HG03457 (cell line): ENCODE data around the gene TAC3.
"Not testable (repeated sequence)": the region's sequence is repeated elsewhere in the genome, so short reads cannot be mapped to it uniquely, and the experiment has no call there.

Experiments
- ATAC-seq: cut with Tn5 transposase; IDR thresholded peaks from one replicate; pipeline ENCODE4 v1.9.1; 2021; ENCODE audit warnings: moderate number of reproducible peaks; ENCODE audit not compliant: unreplicated experiment

The TAC3 gene

GRCh38 chr12:57016348-57016747, at the start of gene TAC3:
Gene TAC3 (minus strand): TSS chr12:57016529. CDS start chr12:57015797, 732 bp downstream.
- no peak for ATAC-seq

- ATAC-seq, result peak; percentile 75
These were observed 47.8 kb upstream of the TAC3 start for GRCh38 chr12:57063991-57064685.

GRCh38 chr12:57058454-57058853, 42.1 kb upstream of the TAC3 start:
- no peak for ATAC-seq

GRCh38 chr12:57057067-57057751, 40.9 kb upstream of the TAC3 start:
- ATAC-seq, result no peak

- ATAC-seq, result no peak
These were observed 39.5 kb upstream of the TAC3 start for GRCh38 chr12:57055824-57056223.

DNA sequence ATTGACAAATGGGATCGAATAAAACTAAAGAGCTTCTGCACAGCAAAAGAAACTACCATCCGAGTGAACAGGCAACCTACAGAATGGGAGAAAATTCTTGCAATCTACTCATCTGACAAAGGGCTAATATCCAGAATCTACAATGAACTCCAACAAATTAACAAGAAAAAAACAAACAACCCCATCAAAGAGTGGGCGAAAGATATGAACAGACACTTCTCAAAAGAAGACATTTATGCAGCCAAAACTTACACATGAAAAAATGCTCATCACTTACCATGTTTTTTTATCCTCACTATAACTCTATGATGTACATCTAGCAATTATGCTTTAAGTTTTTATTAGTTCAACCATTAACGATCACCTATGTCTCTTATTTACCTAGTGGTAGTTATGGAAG, 37.6 kb upstream of the TAC3 start:
- ATAC-seq, result not testable (repeated sequence)

DNA sequence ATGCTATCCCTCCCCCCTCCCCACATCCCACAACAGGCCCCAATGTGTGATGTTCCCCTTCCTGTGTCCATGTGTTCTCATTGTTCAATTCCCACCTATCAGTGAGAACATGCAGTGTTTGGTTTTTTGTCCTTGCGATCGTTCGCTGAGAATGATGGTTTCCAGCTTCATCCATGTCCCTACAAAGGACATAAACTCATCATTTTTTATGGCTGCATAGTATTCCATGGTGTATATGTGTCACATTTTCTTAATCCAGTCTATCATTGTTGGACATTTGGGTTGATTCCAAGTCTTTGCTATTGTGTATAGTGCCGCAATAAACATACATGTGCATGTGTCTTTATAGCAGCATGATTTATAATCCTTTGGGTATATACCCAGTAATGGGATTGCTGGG, 36.8 kb upstream of the TAC3 start:
- ATAC-seq, result not testable (repeated sequence)

DNA sequence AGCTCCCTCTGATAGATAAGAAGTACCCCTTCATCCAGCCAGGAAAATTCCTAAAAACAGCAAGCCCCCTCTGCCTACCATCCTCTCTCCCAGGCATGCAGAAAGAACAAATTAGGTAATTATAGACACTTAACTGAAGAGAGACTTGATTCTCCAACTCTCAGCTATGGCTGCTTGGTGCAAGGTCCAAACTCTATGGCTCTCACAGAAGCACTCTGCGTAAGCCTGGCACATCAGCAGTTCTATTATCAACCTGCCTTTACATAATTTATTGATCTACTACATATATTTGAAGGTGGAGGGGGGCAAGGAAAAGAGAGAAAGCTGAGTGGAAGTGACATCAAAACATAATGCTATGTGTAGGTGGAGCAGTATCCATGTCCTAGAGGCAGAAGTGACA, 34.7 kb upstream of the TAC3 start:
- no peak for ATAC-seq

DNA sequence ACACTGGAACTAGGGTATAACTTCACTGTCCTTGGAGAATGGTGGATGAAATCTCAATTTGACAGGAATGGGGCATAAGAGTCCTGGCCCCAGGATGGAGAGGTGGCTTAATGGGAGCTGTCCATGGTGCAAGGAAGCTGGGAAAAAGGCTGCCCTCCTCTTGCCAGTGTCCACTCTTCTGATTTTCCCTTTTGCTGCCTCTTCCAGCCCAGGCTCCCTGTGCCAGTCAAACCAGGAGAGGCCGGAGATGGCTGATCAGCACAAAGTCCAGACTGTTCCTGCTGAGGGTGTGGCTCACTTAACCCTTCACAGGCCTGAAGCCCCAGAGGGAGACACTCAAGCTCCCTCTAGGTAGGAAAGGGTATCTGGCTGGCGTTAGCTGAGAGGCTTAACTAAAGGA, 33.6 kb upstream of the TAC3 start, which contains the start of gene MYO1A:
TSS of gene MYO1A (minus strand) at position 240 of the 400 bp plus-strand sequence. CDS start 1,806 bp downstream, outside the sequence.
- ATAC-seq, result no peak

DNA sequence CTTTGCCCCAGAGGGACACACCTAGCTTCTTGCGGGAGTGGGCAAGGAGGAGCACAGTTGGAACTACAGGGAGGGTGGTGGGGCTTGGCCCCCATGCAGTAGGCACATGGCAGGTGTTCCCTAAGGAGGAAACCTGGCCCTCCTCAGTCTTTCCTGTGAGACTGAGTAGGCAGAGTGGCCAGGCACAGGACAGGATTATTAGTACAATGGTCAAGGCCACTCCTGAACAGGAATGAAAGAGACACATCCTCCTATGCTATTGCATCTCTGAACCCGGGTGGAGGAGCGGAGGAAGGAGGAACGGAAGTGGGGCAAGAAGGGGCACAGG, 32.8 kb upstream of the TAC3 start:
- ATAC-seq, result no peak

DNA sequence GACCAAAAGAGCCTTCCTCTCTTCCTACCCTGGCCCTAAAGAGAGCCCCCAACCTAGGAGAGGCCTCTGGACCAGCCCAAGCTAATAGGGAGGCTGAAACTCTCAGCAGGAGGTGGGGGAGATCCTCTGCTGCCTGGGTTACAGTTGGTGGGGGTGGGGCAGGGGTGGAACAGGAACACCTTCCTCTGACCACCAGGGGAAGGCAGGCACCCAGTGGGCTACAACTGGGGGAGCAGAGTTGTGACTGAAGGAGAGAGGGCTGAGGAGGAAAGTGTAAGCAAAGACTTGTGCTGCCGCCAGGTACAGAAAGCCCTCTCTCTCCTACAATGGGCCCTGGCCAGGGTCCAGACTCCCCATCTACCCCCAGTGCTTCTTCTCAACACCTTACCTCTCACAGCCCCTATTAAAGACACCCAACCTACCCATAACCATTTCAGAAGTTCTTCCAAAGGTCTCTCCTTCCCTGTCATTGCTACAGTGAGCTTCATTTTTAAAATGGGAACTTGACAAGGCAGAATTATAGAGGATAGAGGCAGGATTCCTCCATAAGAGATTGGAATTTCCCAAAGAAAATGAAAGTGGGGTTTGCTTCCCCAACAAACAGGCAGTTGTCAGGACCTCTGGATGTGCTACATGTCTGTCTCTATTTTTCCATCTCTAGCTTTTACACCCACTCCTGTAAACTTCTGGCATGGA, 32.2 kb upstream of the TAC3 start:
- no peak for ATAC-seq

GRCh38 chr12:57047981-57048380, 31.7 kb upstream of the TAC3 start:
- ATAC-seq, result no peak

GRCh38 chr12:57046947-57047890, 30.9 kb upstream of the TAC3 start:
- ATAC-seq, result no peak

DNA sequence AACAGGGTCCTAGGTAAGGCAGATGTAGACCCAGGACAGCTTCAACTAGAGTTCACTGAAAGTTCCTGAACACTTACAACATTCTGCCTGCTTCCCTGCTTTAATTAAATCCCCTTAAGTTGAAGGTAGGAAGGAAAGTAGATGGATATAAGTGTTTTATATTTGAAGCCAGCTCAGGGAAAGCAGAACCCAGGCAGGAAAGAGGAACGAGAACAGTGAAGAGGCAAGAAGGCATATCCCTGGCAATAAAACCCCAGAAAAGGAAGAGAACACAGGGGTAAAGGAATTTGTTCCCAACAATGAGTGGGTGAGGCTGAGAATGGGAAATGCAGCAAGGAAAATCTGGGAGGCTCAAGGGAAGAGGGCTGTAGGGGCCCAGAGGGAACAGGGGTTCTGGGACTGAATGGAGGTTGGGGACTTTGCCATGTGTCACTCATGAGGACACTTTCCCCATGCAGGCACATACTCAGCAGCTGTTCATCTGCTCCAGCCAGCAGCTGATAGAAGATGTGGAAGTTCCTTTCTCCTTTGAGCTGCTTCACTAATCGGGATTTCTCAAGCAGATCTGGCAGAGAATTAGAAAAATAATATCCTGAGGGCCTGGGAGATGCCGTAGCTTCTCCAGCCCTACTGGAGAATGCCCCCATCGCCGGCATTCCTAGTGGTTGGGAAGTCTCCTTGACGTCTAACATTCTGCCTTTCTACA, 29.9 kb upstream of the TAC3 start:
- no peak for ATAC-seq

DNA sequence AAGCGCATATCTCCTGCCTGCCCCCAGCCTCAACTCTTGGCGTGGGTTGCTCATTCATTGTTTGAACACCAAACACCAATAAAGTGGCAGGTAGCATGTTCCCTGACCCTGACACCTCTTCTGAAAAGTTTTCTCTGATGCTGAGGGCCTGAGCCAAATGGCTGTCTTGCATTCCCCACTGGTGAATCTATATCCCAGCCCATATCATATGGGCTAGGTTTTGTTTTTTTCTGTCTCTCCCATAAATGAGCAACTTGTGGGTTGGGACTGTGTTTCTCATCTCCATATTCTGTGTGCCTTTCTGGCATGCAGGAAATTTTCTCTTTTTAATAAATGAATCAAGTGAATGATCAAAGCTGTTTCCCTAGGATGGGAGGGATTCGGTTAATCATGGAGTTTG, 28.6 kb upstream of the TAC3 start:
- ATAC-seq, result no peak

GRCh38 chr12:57044468-57044867, 28.1 kb upstream of the TAC3 start:
- ATAC-seq, result no peak

- no peak for ATAC-seq
These were observed 26.4 kb upstream of the TAC3 start for GRCh38 chr12:57042695-57043094.

- ATAC-seq, result no peak
These were observed 24.4 kb upstream of the TAC3 start for GRCh38 chr12:57040750-57041149.

DNA sequence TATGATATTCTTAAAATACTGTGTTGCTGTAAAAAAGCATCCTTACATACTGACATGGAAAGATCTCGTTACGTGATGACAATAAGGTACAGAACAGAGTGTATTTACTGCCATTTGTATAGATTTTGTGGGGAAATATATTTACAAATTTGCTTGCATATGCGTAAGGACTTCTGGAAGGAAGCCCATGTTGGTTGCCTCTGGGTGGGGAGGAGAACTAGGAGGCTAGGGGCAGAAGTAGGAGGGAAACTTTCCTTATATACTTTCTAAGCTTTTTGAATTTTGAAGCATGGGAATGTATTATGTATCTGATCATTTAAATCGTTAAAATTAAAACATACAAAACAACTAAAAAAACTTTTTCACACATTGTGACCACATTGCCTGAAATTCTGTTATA, 23.9 kb upstream of the TAC3 start:
- no peak for ATAC-seq
